ENCODE results near the gene OR4N2.
"Not testable (repeated sequence)": the region's sequence is repeated elsewhere in the genome, so short reads cannot be mapped to it uniquely, and the experiment has no call there.

OR4N2 gene

GRCh38 chr14:19838433-19838832 lies 34.9 kb downstream of the OR4N2 start:
- DNase-seq, result no peak

- DNase-seq, result no peak
Measured at GRCh38 chr14:19851365-19851764, 47.8 kb downstream of the OR4N2 start.

GRCh38 chr14:19866061-19866669 lies 62.6 kb downstream of the OR4N2 start:
- not testable (repeated sequence) for DNase-seq

- DNase-seq, result no peak
Measured at GRCh38 chr14:19873178-19873577, 69.6 kb downstream of the OR4N2 start.

GRCh38 chr14:19874842-19875241 lies 71.3 kb downstream of the OR4N2 start, which contains the start of gene OR4K2:
Gene OR4K2, plus strand, starts transcription at chr14:19875142. Its CDS starts 1,126 bp downstream, at chr14:19876268.
- DNase-seq, result no peak

GRCh38 chr14:19878029-19878642 lies 74.6 kb downstream of the OR4N2 start:
- no peak for DNase-seq
